Esophagus squamous epithelium (tissue), 4 donors: ENCODE results near the gene STARD13.

ENCODE experiments used
- CTCF ChIP-seq, 6 experiments: fragments of 450-650 bp in 4 of 6; fragments of 200-600 bp in 2 of 6; sonication (generic) in 2 of 6; IDR thresholded peaks; one replicate each; pipeline ENCODE4 v1.5.1; 2016 to 2019; ENCODE audit warnings: antibody characterized with exemption in 6 of 6, mild to moderate bottlenecking in 4 of 6, moderate library complexity in 4 of 6
- POLR2A ChIP-seq, 4 donors: fragments of 450-650 bp; IDR thresholded peaks; one replicate each; pipeline ENCODE4 v1.6.1; 2017; ENCODE audit warnings: antibody characterized with exemption in 4 of 4, mild to moderate bottlenecking in 4 of 4, moderate library complexity in 3 of 4

GRCh38 chr13:33249066-33249465, 36.5 kb downstream of the STARD13 start:
- TF ChIP-seq CTCF (IDR thresholded peaks at IDR 0.05) (no peak), POLR2A (IDR thresholded peaks at IDR 0.05) (no peak)
